Activated naive CD4-positive, alpha-beta T cell treated with anti-CD3 and anti-CD28 coated beads, Interleukin-2, amount 50 U/mL, for 16 hours (primary cell): ENCODE results near the gene ZNF383.
"Not testable (repeated sequence)": the region's sequence is repeated elsewhere in the genome, so short reads cannot be mapped to it uniquely, and the experiment has no call there.

Source experiments
- DNase-seq: peaks from one replicate; pipeline ENCODE4 v3.0.0-alpha.2; 2020

ZNF383 gene

GRCh38 chr19:37294246-37294645, 76.2 kb downstream of the ZNF383 start:
- DNase-seq: not testable (repeated sequence)
